Peyer's patch (tissue), 4 donors: Measurements from ENCODE around the gene PASD1. TPM values are rescaled to one million over a fixed set of nuclear protein-coding genes. Genes with fewer than 3 reads are reported as not detected.
"Not testable (repeated sequence)": the region's sequence is repeated elsewhere in the genome, so short reads cannot be mapped to it uniquely, and the experiment has no call there.

ENCODE experiments used
- DNase-seq, 3 donors: peaks; one replicate each; pipeline ENCODE4 v3.0.0-alpha.2; 2017 to 2019
- H3K27ac ChIP-seq, 4 donors: fragments of 200-600 bp; sonication (generic); one replicate each; pipeline ENCODE4 v1.5.1; 2016 to 2019
- H3K27me3 ChIP-seq, 2 donors: fragments of 200-600 bp; sonication (generic); one replicate each; pipeline ENCODE4 v1.5.1; 2019
- H3K36me3 ChIP-seq, 3 donors: fragments of 200-600 bp; sonication (generic); one replicate each; pipeline ENCODE4 v1.5.1; 2016 to 2019
- H3K4me1 ChIP-seq, 4 donors: fragments of 200-600 bp; sonication (generic); one replicate each; pipeline ENCODE4 v1.5.1; 2016 to 2019
- H3K4me3 ChIP-seq, 4 donors: fragments of 200-600 bp; sonication (generic); 1 replicate in 3 of 4; 2 replicates in 1 of 4; pipeline ENCODE4 v1.5.1; 2016 to 2019; ENCODE audit warnings: mild to moderate bottlenecking in 1 of 4
- H3K9me3 ChIP-seq, 4 donors: fragments of 200-600 bp; sonication (generic); one replicate each; pipeline ENCODE4 v1.5.1; 2016 to 2019; ENCODE audit warnings: mild to moderate bottlenecking in 1 of 4
- CTCF ChIP-seq, 6 experiments: fragments of 450-650 bp in 4 of 6; fragments of 200-600 bp in 2 of 6; sonication (generic) in 1 of 6; IDR thresholded peaks; one replicate each; pipeline ENCODE4 v1.5.1; 2017 to 2019; ENCODE audit warnings: antibody characterized with exemption in 6 of 6, mild to moderate bottlenecking in 3 of 6, moderate library complexity in 1 of 6
- POLR2A ChIP-seq, 2 donors: fragments of 450-650 bp; IDR thresholded peaks; one replicate each; pipeline ENCODE4 v1.5.1; 2017; ENCODE audit warnings: antibody characterized with exemption in 2 of 2, mild to moderate bottlenecking in 2 of 2, moderate library complexity in 2 of 2
- total RNA-seq, 4 donors: library from RNA; depleted of rRNA; stranded (reverse); fragments of >200 nt; gene quantifications; one replicate each; pipeline ENCODE4 v1.1.0, GENCODE V29; 2016

The PASD1 gene
- total RNA-seq, 4 donors from 2014 or later: not detected

- H3K27ac ChIP-seq: no peak overlapping the region
- TF ChIP-seq CTCF (IDR thresholded peaks at IDR 0.05): no peak
- TF ChIP-seq POLR2A (IDR thresholded peaks at IDR 0.05): no peak
- H3K36me3 ChIP-seq: no peaks in the 10 kb centered on the region
- no peaks in the 10 kb centered on the region for H3K27me3 ChIP-seq
- H3K9me3 ChIP-seq: no peaks in the 10 kb centered on the region
- no peak overlapping the region for H3K4me3 ChIP-seq
- H3K4me1 ChIP-seq: no peaks in the 10 kb centered on the region
- DNase-seq: no peak
Measured at GRCh38 chrX:151537572-151537971, 25.9 kb upstream of the PASD1 start.

GRCh38 chrX:151538190-151539122, 25.0 kb upstream of the PASD1 start:
- Histone ChIP-seq H3K36me3 (no peaks in the 10 kb centered on the region), H3K9me3 (no peaks in the 10 kb centered on the region), H3K27me3 (no peaks in the 10 kb centered on the region), H3K4me3 (no peak overlapping the region), H3K4me1 (no peaks in the 10 kb centered on the region), H3K27ac (no peak overlapping the region)
- TF ChIP-seq POLR2A (IDR thresholded peaks at IDR 0.05): no peak
- TF ChIP-seq CTCF (IDR thresholded peaks at IDR 0.05): no peak
- no peak for DNase-seq

- Histone ChIP-seq H3K4me3 (no peak overlapping the region), H3K27ac (no peak overlapping the region), H3K4me1 (no peaks in the 10 kb centered on the region), H3K36me3 (no peaks in the 10 kb centered on the region), H3K9me3 (no peaks in the 10 kb centered on the region), H3K27me3 (no peaks in the 10 kb centered on the region)
- no peak for TF ChIP-seq CTCF (IDR thresholded peaks at IDR 0.05)
- no peak for TF ChIP-seq POLR2A (IDR thresholded peaks at IDR 0.05)
- DNase-seq: no peak
Measured at GRCh38 chrX:151543706-151544105, 19.8 kb upstream of the PASD1 start.

- not testable (repeated sequence) for H3K27ac ChIP-seq, H3K4me1 ChIP-seq, H3K4me3 ChIP-seq, H3K36me3 ChIP-seq, H3K9me3 ChIP-seq, DNase-seq, H3K27me3 ChIP-seq
Measured at GRCh38 chrX:151546226-151546625, 17.2 kb upstream of the PASD1 start.

- H3K9me3 ChIP-seq, DNase-seq, H3K4me1 ChIP-seq, H3K4me3 ChIP-seq, H3K27ac ChIP-seq, H3K36me3 ChIP-seq, H3K27me3 ChIP-seq: not testable (repeated sequence)
Measured at GRCh38 chrX:151551176-151551575, 12.3 kb upstream of the PASD1 start.

- H3K36me3 ChIP-seq: no peaks in the 10 kb centered on the region
- no peak overlapping the region for H3K4me3 ChIP-seq
- no peak for TF ChIP-seq CTCF (IDR thresholded peaks at IDR 0.05)
- no peak for TF ChIP-seq POLR2A (IDR thresholded peaks at IDR 0.05)
- H3K27ac ChIP-seq: no peak overlapping the region
- no peaks in the 10 kb centered on the region for H3K27me3 ChIP-seq
- no peaks in the 10 kb centered on the region for H3K4me1 ChIP-seq
- H3K9me3 ChIP-seq: no peaks in the 10 kb centered on the region
- DNase-seq: no peak
Measured at GRCh38 chrX:151552743-151553142, 10.7 kb upstream of the PASD1 start.

- not testable (repeated sequence) for H3K27ac ChIP-seq, H3K27me3 ChIP-seq, H3K4me1 ChIP-seq, H3K9me3 ChIP-seq, H3K36me3 ChIP-seq, DNase-seq, H3K4me3 ChIP-seq
Measured at GRCh38 chrX:151555301-151555700, 8.2 kb upstream of the PASD1 start.

- not testable (repeated sequence) for H3K9me3 ChIP-seq, H3K27ac ChIP-seq, DNase-seq, H3K4me3 ChIP-seq, H3K36me3 ChIP-seq, H3K27me3 ChIP-seq, H3K4me1 ChIP-seq
Measured at GRCh38 chrX:151562485-151562884, 990 bp upstream of the PASD1 start.

- H3K27me3 ChIP-seq, H3K4me3 ChIP-seq, H3K27ac ChIP-seq, DNase-seq, H3K4me1 ChIP-seq, H3K9me3 ChIP-seq, H3K36me3 ChIP-seq: not testable (repeated sequence)
Measured at GRCh38 chrX:151563003-151563402, 472 bp upstream of the PASD1 start.
